ENCODE measurements around the gene SPATA46. TPM values are rescaled to one million over a fixed set of nuclear protein-coding genes. Genes with fewer than 3 reads are reported as not detected.

Gene SPATA46
- total RNA-seq, 1 experiment from 2014 or later = not detected

DNA sequence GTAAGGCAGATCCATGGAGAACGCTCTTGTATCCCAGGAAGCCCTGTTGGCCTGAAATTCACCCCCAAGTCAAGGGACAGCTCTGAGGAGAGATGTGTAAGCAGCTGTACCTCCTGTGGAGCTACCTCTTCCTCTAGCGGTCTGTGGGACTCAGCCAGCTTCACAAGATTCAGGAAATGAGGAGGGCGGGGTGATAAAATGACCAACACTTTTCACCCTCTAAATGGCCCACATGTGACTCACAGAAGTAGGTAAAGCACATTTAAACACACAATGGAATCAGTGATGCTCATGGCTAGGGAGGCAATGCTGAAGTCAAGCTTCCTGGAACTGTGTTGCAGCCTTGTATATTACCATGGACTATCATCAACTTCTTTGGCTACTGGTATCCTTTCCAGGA lies 35.3 kb upstream of the SPATA46 start, which contains the start of gene SH2D1B:
Gene SH2D1B, minus strand, starts transcription at position 135 of the 400 bp plus-strand sequence. Its CDS starts 120 bp downstream, at position 15.
- intact Hi-C loops (cut with micrococcal nuclease) = no loop called here
- H3K9me3 ChIP-seq (ENCODE audit: control insufficient read depth in 1 of 2, insufficient read depth in 1 of 2, low read depth in 1 of 2, low read length in 2 of 2) = no peaks in the 10 kb centered on the region
- H2AFZ ChIP-seq (ENCODE audit: low read depth, low read length, poor library complexity, severe bottlenecking) = no peak within 1 kb of the TSS
- peak; percentile 34; the same call in 1 of the 2 replicates for ATAC-seq
- no peak within 1 kb of the TSS for H3K27ac ChIP-seq (ENCODE audit: low read depth, low read length)
- BruUV-seq (replicated peaks) = no TSS peak
- no peak within 1 kb of the TSS for H3K4me3 ChIP-seq (replicated peaks in 1 of 2; ENCODE audit: low read depth in 1 of 2, low read length in 2 of 2)
- no peak for TF ChIP-seq TCF7L2 (IDR thresholded peaks at IDR 0.05; ENCODE audit: borderline replicate concordance, extremely low read depth, insufficient read depth, insufficient read length)
- TF ChIP-seq YY1 (IDR thresholded peaks at IDR 0.05; ENCODE audit: extremely low read depth, insufficient replicate concordance, low read depth, low read length) = no peak
- TF ChIP-seq SRF (IDR thresholded peaks at IDR 0.05; ENCODE audit: low read depth) = no peak
- no peak for TF ChIP-seq REST (IDR thresholded peaks at IDR 0.05; ENCODE audit: low read depth)
- TF ChIP-seq, protein P1, sequence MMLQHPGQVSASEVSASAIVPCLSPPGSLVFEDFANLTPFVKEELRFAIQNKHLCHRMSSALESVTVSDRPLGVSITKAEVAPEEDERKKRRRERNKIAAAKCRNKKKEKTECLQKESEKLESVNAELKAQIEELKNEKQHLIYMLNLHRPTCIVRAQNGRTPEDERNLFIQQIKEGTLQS (IDR thresholded peaks at IDR 0.05) = no peak
- no peak for TF ChIP-seq ZFX (IDR thresholded peaks at IDR 0.05)
- no peak for TF ChIP-seq ELF1 (IDR thresholded peaks at IDR 0.05; ENCODE audit: borderline replicate concordance, low read depth)
- TF ChIP-seq RAD21 (IDR thresholded peaks at IDR 0.05; ENCODE audit: low read depth) = no peak
- CTCF ChIA-PET = no interaction called here
- POLR2A ChIA-PET = no interaction called here
- no peak within 1 kb of the TSS for H3K4me2 ChIP-seq (ENCODE audit: low read length)
- no peaks in the 10 kb centered on the region for H3K79me2 ChIP-seq (ENCODE audit: insufficient read depth, low read length)
- H3K9me2 ChIP-seq (ENCODE audit: insufficient read depth) = no peaks in the 10 kb centered on the region
- no peaks in the 10 kb centered on the region for H3K27me3 ChIP-seq (ENCODE audit: insufficient read depth, low read length)
- peaks cover 0 to 8% of the 10 kb centered on the region in 2 experiments; a peak in 1 of 4 replicates for H3K4me1 ChIP-seq (ENCODE audit: control insufficient read depth in 1 of 2, insufficient read depth in 2 of 2, low read length in 2 of 2)
- no peak for DNase-seq (ENCODE audit: low read depth, low spot score)
- RAD21 ChIA-PET (ENCODE audit: low non-redundant PET in 1 of 2, low total read pairs in 2 of 2, uncharacterized antibody in 2 of 2, unreplicated experiment in 2 of 2) = no interaction called here
- no peaks in the 10 kb centered on the region for H3K36me3 ChIP-seq (ENCODE audit: control insufficient read depth in 1 of 2, insufficient read depth in 2 of 2, low read length in 2 of 2)
- no peak within 1 kb of the TSS for H3K9ac ChIP-seq (ENCODE audit: low read length)
- H4K20me1 ChIP-seq (ENCODE audit: insufficient read depth) = no peaks in the 10 kb centered on the region

Data from HCT116 (cell line).